ENCODE data around the gene FASLG. TPM values are rescaled to one million over a fixed set of nuclear protein-coding genes. Genes with fewer than 3 reads are reported as not detected.

Gene FASLG
- total RNA-seq, 4 donors from 2014 or later = 0.33 TPM; not detected in 3

GRCh38 chr1:172630868-172631267 is 28.0 kb upstream of the FASLG start:
- DNase-seq (ENCODE audit: extremely low spot score) = no peak
- intact Hi-C loops (cut with DNase I) = no loop called here
- no peaks in the 10 kb centered on the region for H3K4me1 ChIP-seq
- TF ChIP-seq EP300 (IDR thresholded peaks at IDR 0.05) = no peak
- no peak for TF ChIP-seq POLR2A (IDR thresholded peaks at IDR 0.05; ENCODE audit: low read depth)
- no peak for TF ChIP-seq POLR2AphosphoS5 (IDR thresholded peaks at IDR 0.05)
- no peak for TF ChIP-seq CTCF (IDR thresholded peaks at IDR 0.05)
- WGBS = 76% methylated on average over 3 of the region's 3 CpGs
- H3K27me3 ChIP-seq = no peaks in the 10 kb centered on the region
- H3K9me3 ChIP-seq = peaks cover 0 to 10% (median 7%) of the 10 kb centered on the region in 4 donors
- no peak overlapping the region for H3K4me3 ChIP-seq
- no peaks in the 10 kb centered on the region for H3K36me3 ChIP-seq
- no peak overlapping the region for H3K27ac ChIP-seq (replicated peaks in 1 of 4)

- DNase-seq (ENCODE audit: extremely low spot score) = no peak
- intact Hi-C loops (cut with DNase I) = no loop called here
- no peak for TF ChIP-seq POLR2AphosphoS5 (IDR thresholded peaks at IDR 0.05)
- no peak for TF ChIP-seq EP300 (IDR thresholded peaks at IDR 0.05)
- no peak for TF ChIP-seq CTCF (IDR thresholded peaks at IDR 0.05)
- no peak for TF ChIP-seq POLR2A (IDR thresholded peaks at IDR 0.05; ENCODE audit: low read depth)
- no peaks in the 10 kb centered on the region for H3K36me3 ChIP-seq
- H3K9me3 ChIP-seq = peaks cover 0 to under 1% (median 0%) of the 10 kb centered on the region in 4 donors
- H3K27me3 ChIP-seq = no peaks in the 10 kb centered on the region
- H3K27ac ChIP-seq (replicated peaks in 1 of 4) = no peak overlapping the region
- H3K4me3 ChIP-seq = no peak overlapping the region
- no peaks in the 10 kb centered on the region for H3K4me1 ChIP-seq
- 100% methylated on average over 2 of the region's 2 CpGs for WGBS
Observed at GRCh38 chr1:172637522-172637921, 21.4 kb upstream of the FASLG start.

- 84% methylated on average over 2 of the region's 2 CpGs for WGBS
- H3K36me3 ChIP-seq = no peaks in the 10 kb centered on the region
- no peak overlapping the region for H3K27ac ChIP-seq (replicated peaks in 1 of 4)
- TF ChIP-seq POLR2AphosphoS5 (IDR thresholded peaks at IDR 0.05) (no peak), EP300 (IDR thresholded peaks at IDR 0.05) (no peak), CTCF (IDR thresholded peaks at IDR 0.05) (no peak), POLR2A (IDR thresholded peaks at IDR 0.05; ENCODE audit: low read depth) (no peak)
- no peak overlapping the region for H3K4me3 ChIP-seq
- H3K27me3 ChIP-seq = no peaks in the 10 kb centered on the region
- no peaks in the 10 kb centered on the region for H3K9me3 ChIP-seq
- intact Hi-C loops (cut with DNase I) = no loop called here
- no peak for DNase-seq (ENCODE audit: extremely low spot score)
- no peaks in the 10 kb centered on the region for H3K4me1 ChIP-seq
Observed at GRCh38 chr1:172638249-172638648, 20.7 kb upstream of the FASLG start.

GRCh38 chr1:172638885-172639831 is 19.7 kb upstream of the FASLG start:
- no peaks in the 10 kb centered on the region for H3K4me1 ChIP-seq
- no peaks in the 10 kb centered on the region for H3K9me3 ChIP-seq
- intact Hi-C loops (cut with DNase I) = no loop called here
- no peaks in the 10 kb centered on the region for H3K36me3 ChIP-seq
- DNase-seq (ENCODE audit: extremely low spot score) = no peak
- H3K4me3 ChIP-seq = no peak overlapping the region
- no peak overlapping the region for H3K27ac ChIP-seq (replicated peaks in 1 of 4)
- WGBS = 82% methylated on average over 4 of the region's 9 CpGs
- H3K27me3 ChIP-seq = no peaks in the 10 kb centered on the region
- no peak for TF ChIP-seq POLR2AphosphoS5 (IDR thresholded peaks at IDR 0.05)
- no peak for TF ChIP-seq EP300 (IDR thresholded peaks at IDR 0.05)
- TF ChIP-seq CTCF (IDR thresholded peaks at IDR 0.05) = no peak
- TF ChIP-seq POLR2A (IDR thresholded peaks at IDR 0.05; ENCODE audit: low read depth) = no peak
